Heart right ventricle (tissue), 16 donors: ENCODE results near the gene MTHFD2L. TPM values are rescaled to one million over a fixed set of nuclear protein-coding genes. Genes with fewer than 3 reads are reported as not detected.

Source experiments
- ATAC-seq, 8 donors: fragments of 200-7000 bp; cut with Tn5 transposase; one replicate each; pipeline ENCODE4 v1.9.1; 2020; ENCODE audit warnings: mild to moderate bottlenecking in 8 of 8, moderate library complexity in 8 of 8, moderate number of reproducible peaks in 1 of 8
- DNase-seq, 2 donors: peaks; one replicate each; pipeline ENCODE4 v3.0.0-alpha.2; 2020
- H3K27ac ChIP-seq, 10 donors: fragments of 200-600 bp; sonication (generic) in 2 of 10; one replicate each; pipeline versions ENCODE4 v1.5.0 to v1.8.0; 2020 to 2022; ENCODE audit warnings: mild to moderate bottlenecking in 3 of 10
- H3K27me3 ChIP-seq, 7 donors: fragments of 200-600 bp; one replicate each; pipeline ENCODE4 v1.8.0; 2021 to 2022; ENCODE audit warnings: mild to moderate bottlenecking in 2 of 7
- H3K36me3 ChIP-seq, 9 donors: fragments of 200-600 bp; sonication (generic) in 1 of 9; one replicate each; pipeline versions ENCODE4 v1.5.0 to v1.8.0; 2020 to 2022; ENCODE audit warnings: mild to moderate bottlenecking in 2 of 9
- H3K4me1 ChIP-seq, 9 donors: fragments of 200-600 bp; sonication (generic) in 1 of 9; one replicate each; pipeline versions ENCODE4 v1.5.0 to v1.8.0; 2020 to 2022; ENCODE audit warnings: mild to moderate bottlenecking in 4 of 9
- H3K4me3 ChIP-seq, 10 donors: fragments of 200-600 bp; sonication (generic) in 2 of 10; one replicate each; pipeline versions ENCODE4 v1.5.0 to v1.8.0; 2020 to 2022; ENCODE audit warnings: mild to moderate bottlenecking in 7 of 10, moderate library complexity in 2 of 10
- H3K9me3 ChIP-seq, 11 donors: fragments of 200-600 bp in 10 of 11; sonication (generic) in 2 of 11; one replicate each; pipeline versions ENCODE4 v1.5.0 to v1.8.0; 2013 to 2022; ENCODE audit warnings: mild to moderate bottlenecking in 2 of 11, control low read depth in 1 of 11, moderate library complexity in 1 of 11
- WGBS, 2 donors: extraction: QIAGEN DNeasy Blood & Tissue Kit; methylation state at CpG; one replicate each; pipeline ENCODE4 v1.1.7; 2013; ENCODE audit warnings: inconsistent platforms in 1 of 2; 5-methylcytosine and 5-hydroxymethylcytosine counted together
- intact Hi-C, 10 donors: fragments of 100-400 bp; cut with DNase I; formaldehyde crosslinking; loops; one replicate each; pipeline versions ENCODE4 v1.11.1 to v1.14.2; 2022
- polyA plus RNA-seq, 2 donors: library from polyadenylated mRNA; stranded (reverse); fragments of 200-250 nt; gene quantifications; one replicate each; pipeline ENCODE4 v1.2.3, GENCODE V29; 2013
- total RNA-seq, 10 donors: library from RNA; stranded (reverse); fragmentation: NEBNext Ultra II Directional in 3 of 10; extraction: Animal tissue kit (Norgen Biotek cat#: 25700) in 3 of 10; gene quantifications; one replicate each; pipeline versions ENCODE4 v1.2.1 to v1.2.4, GENCODE V29; 2021 to 2023
- TF ChIP-seq, protein P1 (sequence below), 9 donors: fragments of 200-600 bp; sonication (generic) in 2 of 9; IDR thresholded peaks; one replicate each; pipeline versions ENCODE4 v1.5.0 to v1.8.0; 2021 to 2022; ENCODE audit warnings: antibody characterized with exemption in 9 of 9, mild to moderate bottlenecking in 5 of 9, moderate library complexity in 1 of 9
- donor health status: Arrhythmogenic right ventricular cardiomyopathy.
- donor health status: ischemic (EF 13 %, LVEDD 7.1; RV severe dilation, severe dysfunction).
- donor health status: healthy with polysubstance abuse.
- donor health status: DM: no; HTN: yes; CAD: no.
- donor health status: DM: no; HTN: no; CAD: no.
- donor health status: ischemic (EF 25% LVEDD 6.9; RV normal size, moderate dysfunction).
- donor health status: ischemic (EF 25% LVEDD 5.7; RV mildly dilated, moderate dysfunction).
- donor health status: healthy.
- donor health status: DM: yes; HTN: yes; CAD: no.
- donor health status: Ischemic cardiomyopathy.
- donor health status: ischemic (EF 35%, LVEDD 5.7; RV mildly dilated, moderate dysfunction).
- donor health status: nonischemic (EF 11% LVEDD 7.7; RV severe dilation, severe dysfunction).
- donor health status: DM: yes; HTN: yes; CAD: no.
- donor health status: PGD.
- donor health status: ischemic (EF 29% LVEDD 5.4; RV normal size, mild dysfunction).
- donor health status: nonischemic (EF 23%, LVEDD 6.1; RV moderate dilation, normal function).

MTHFD2L gene
- total and polyA plus RNA-seq, 12 donors, result 5.7 to 19.3 (median 11.8) TPM

DNA sequence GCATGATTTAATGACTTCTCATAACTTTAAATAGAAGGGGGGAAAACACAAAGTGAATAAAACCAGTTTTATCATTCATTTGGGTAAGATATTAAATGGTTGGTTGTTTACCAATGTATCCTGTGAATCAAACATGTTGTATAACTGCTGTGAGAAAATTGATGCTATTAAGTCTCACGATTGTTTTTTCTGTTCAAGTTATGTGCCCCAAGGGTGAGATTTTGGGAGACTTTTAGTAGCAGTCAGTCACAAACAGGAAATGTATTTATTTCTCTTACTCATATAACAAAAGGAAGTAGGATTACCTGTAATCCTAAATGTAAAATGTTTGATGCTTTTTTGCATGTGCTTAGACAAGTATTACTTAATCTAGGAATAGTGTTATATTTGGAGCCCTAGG, 39.2 kb downstream of the MTHFD2L start:
- intact Hi-C loops, result loop anchor here in 1 of 10 donors (10.0 kb wide), 1 partner anchor 108 kb away; the partner anchor contains the start of gene EPGN
- Histone ChIP-seq H3K4me1 (no peaks in the 10 kb centered on the region), H3K4me3 (no peak overlapping the region), H3K9me3 (peaks cover 0 to 9% (median 0%) of the 10 kb centered on the region in 11 donors), H3K36me3 (peaks cover 0 to 28% (median 0%) of the 10 kb centered on the region in 9 donors), H3K27ac (no peak overlapping the region), H3K27me3 (no peaks in the 10 kb centered on the region)
- DNase-seq, result no peak
- no peak for ATAC-seq
- TF ChIP-seq, protein P1, sequence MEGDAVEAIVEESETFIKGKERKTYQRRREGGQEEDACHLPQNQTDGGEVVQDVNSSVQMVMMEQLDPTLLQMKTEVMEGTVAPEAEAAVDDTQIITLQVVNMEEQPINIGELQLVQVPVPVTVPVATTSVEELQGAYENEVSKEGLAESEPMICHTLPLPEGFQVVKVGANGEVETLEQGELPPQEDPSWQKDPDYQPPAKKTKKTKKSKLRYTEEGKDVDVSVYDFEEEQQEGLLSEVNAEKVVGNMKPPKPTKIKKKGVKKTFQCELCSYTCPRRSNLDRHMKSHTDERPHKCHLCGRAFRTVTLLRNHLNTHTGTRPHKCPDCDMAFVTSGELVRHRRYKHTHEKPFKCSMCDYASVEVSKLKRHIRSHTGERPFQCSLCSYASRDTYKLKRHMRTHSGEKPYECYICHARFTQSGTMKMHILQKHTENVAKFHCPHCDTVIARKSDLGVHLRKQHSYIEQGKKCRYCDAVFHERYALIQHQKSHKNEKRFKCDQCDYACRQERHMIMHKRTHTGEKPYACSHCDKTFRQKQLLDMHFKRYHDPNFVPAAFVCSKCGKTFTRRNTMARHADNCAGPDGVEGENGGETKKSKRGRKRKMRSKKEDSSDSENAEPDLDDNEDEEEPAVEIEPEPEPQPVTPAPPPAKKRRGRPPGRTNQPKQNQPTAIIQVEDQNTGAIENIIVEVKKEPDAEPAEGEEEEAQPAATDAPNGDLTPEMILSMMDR (IDR thresholded peaks at IDR 0.05), result no peak
- 67 to 80% methylated on average over 1 of the region's 1 CpG for WGBS, 2 donors

DNA sequence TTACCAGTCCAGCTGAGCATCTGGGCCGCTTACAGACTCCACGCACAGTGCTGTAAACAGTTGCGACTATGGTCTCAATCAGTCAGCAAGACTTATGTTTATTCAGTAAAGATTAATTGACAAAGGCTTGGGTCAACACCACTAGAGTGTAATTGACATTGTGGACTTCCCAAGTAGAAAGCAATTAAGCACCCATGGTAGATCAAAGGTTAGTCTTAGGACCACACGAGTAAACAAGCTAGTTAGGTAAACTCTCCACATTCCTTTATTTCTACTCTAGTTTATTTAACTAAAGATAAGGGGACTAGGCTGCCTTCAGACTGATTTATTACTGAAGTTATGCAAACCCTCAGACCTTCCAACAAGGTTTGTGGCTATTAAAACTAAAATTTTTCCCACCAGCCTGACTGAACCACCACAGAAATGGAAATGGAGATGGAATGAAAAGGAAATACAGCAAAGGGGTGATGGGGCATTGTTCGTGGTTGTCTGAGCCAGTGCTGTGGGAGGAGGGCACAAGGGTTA, 44.2 kb downstream of the MTHFD2L start:
- TF ChIP-seq, protein P1 (IDR thresholded peaks at IDR 0.05), result no peak
- ATAC-seq (no peak), DNase-seq (no peak)
- no peaks in the 10 kb centered on the region for H3K9me3 ChIP-seq
- H3K36me3 ChIP-seq, result peaks cover 0 to 30% (median 0%) of the 10 kb centered on the region in 9 donors
- no peak overlapping the region for H3K27ac ChIP-seq
- intact Hi-C loops, result no loop called here
- peaks cover 0 to 15% (median under 1%) of the 10 kb centered on the region in 9 donors for H3K4me1 ChIP-seq
- 74 to 79% methylated on average over 5 of the region's 5 CpGs for WGBS, 2 donors
- no peaks in the 10 kb centered on the region for H3K27me3 ChIP-seq
- H3K4me3 ChIP-seq, result no peak overlapping the region

DNA sequence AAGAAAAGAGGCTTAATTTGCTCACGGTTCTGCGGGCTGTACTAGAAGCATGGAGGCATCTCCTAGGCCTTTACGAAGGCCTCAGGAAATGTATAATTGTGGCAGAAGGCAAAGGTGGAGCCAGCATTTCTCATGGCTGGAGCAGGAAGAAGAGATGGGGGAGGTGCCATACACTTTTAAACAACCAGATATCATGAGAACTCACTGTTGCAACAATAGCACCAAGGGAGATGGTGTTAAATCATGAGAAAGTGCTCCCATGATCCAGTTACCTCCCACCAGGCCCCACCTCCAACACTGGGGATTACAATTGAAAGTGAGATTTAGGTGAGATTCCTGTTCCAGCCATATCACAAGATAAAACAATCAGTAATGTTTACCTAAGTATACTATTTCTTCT, 45.5 kb downstream of the MTHFD2L start:
- WGBS, 2 donors, result 82 to 89% methylated on average over 3 of the region's 3 CpGs
- intact Hi-C loops, result no loop called here
- peaks cover 0 to 30% (median 0%) of the 10 kb centered on the region in 9 donors for H3K36me3 ChIP-seq
- TF ChIP-seq, protein P1 (IDR thresholded peaks at IDR 0.05), result no peak
- H3K9me3 ChIP-seq, result no peaks in the 10 kb centered on the region
- H3K4me1 ChIP-seq, result peaks cover 0 to 24% (median 10%) of the 10 kb centered on the region in 9 donors
- H3K27me3 ChIP-seq, result no peaks in the 10 kb centered on the region
- H3K27ac ChIP-seq, result no peak overlapping the region
- no peak for ATAC-seq
- no peak overlapping the region for H3K4me3 ChIP-seq
- DNase-seq, result no peak

DNA sequence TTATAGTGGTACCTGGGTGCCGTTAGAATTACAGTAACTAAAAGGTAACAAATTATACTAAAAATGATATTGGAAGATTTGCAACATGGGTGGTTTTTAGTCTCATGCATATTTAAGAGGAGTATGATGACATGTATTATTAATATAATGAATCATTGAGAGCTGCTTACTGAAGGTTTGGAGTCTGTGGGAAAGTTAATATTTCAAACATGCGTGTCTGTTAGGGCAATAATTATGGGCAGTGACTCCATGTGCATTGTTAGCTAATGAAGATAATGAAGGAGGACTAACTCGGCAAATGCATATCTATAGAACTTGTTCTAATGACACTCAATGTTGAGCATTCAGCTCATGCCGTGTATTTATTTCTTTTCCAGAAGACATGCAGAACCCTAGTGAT, 47.1 kb downstream of the MTHFD2L start:
- peaks cover 0 to 24% (median 0%) of the 10 kb centered on the region in 9 donors for H3K36me3 ChIP-seq
- H3K4me1 ChIP-seq, result peaks cover 0 to 24% (median 10%) of the 10 kb centered on the region in 9 donors
- no peak for ATAC-seq
- no peaks in the 10 kb centered on the region for H3K27me3 ChIP-seq
- TF ChIP-seq, protein P1 (IDR thresholded peaks at IDR 0.05), result no peak
- peaks cover 0 to 6% (median 0%) of the 10 kb centered on the region in 11 donors for H3K9me3 ChIP-seq
- intact Hi-C loops, result no loop called here
- no peak overlapping the region for H3K4me3 ChIP-seq
- H3K27ac ChIP-seq, result no peak overlapping the region
- whole genome bisulfite sequencing, 2 donors, result 82 to 87% methylated on average over 4 of the region's 4 CpGs
- DNase-seq, result no peak
